Thymus (tissue), 11 donors: ENCODE measurements around the gene DCLK1. TPM values are rescaled to one million over a fixed set of nuclear protein-coding genes. Genes with fewer than 3 reads are reported as not detected.

Experiments used
- DNase-seq, 9 donors: peaks; one replicate each; pipeline ENCODE4 v3.0.0-alpha.2; 2013; ENCODE audit warnings: low spot score in 9 of 9, low read depth in 6 of 9, missing footprints in 1 of 9
- H3K27ac ChIP-seq, 2 donors: one replicate each; pipeline ENCODE4 v1.5.1; 2013; ENCODE audit warnings: control low read depth in 1 of 2, low read depth in 1 of 2, low read length in 1 of 2, mild to moderate bottlenecking in 1 of 2, moderate library complexity in 1 of 2
- H3K27me3 ChIP-seq, 2 donors: one replicate each; pipeline ENCODE4 v1.5.1; 2013; ENCODE audit warnings: low read length in 1 of 2; ENCODE audit not compliant: control insufficient read depth in 2 of 2, insufficient read depth in 1 of 2
- H3K36me3 ChIP-seq, 2 donors: one replicate each; pipeline ENCODE4 v1.5.1; 2013; ENCODE audit warnings: low read length in 1 of 2, mild to moderate bottlenecking in 1 of 2, moderate library complexity in 1 of 2; ENCODE audit not compliant: control insufficient read depth in 2 of 2, insufficient read depth in 2 of 2
- H3K4me1 ChIP-seq, 2 donors: one replicate each; pipeline ENCODE4 v1.5.1; 2013; ENCODE audit warnings: low read length in 2 of 2; ENCODE audit not compliant: control insufficient read depth in 2 of 2, insufficient read depth in 2 of 2
- H3K4me3 ChIP-seq, 2 donors: one replicate each; pipeline ENCODE4 v1.5.1; 2013; ENCODE audit warnings: low read length in 2 of 2, control low read depth in 1 of 2, mild to moderate bottlenecking in 1 of 2
- H3K9me3 ChIP-seq, 2 donors: one replicate each; pipeline ENCODE4 v1.5.1; 2013; ENCODE audit warnings: low read length in 1 of 2, mild to moderate bottlenecking in 1 of 2; ENCODE audit not compliant: control insufficient read depth in 2 of 2, insufficient read depth in 1 of 2
- WGBS: extraction: QIAGEN DNeasy Blood & Tissue Kit; methylation state at CpG from one replicate; pipeline ENCODE4 v1.1.7; 2013; 5-methylcytosine and 5-hydroxymethylcytosine counted together
- polyA plus RNA-seq: library from polyadenylated mRNA; stranded (reverse); fragments of 200-250 nt; gene quantifications from one replicate; pipeline ENCODE4 v1.2.3, GENCODE V29; 2013
- total RNA-seq: library from RNA; stranded (reverse); fragments of 120-200 nt; gene quantifications from one replicate; pipeline ENCODE4 v1.2.4, GENCODE V29; 2013
- donor health status: healthy.

The DCLK1 gene
- total and polyA plus RNA-seq, 2 donors: 2.5 to 2.9 TPM

DNA sequence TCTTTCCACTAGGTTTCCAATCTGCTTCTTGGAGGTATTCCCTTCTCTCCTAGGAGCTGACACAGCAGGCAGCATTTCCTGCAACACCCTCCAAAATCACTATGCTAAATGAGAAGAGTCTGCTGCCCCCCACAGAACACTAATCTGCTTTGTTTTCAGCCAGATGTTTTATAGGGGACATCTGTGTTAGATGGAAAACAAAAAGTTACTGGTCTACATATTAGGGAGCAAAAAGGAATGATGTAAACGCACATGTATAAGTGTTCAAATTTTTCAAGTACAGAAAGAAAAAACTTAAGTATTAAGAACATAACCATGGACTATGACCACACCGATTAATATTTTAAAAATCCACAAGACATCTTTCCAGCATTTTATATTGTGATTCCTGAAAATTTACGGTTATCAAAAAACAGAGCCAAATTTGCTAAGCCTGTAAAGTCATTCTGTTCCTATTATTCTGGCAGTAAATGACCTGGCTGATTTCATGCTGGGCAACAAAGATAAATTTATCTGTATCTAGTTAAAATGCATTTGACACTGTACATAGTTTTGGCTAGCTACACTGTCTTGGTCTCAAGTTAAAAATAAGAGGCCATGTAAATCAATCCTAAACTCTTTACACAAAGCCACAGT is 63.3 kb downstream of the DCLK1 start:
- Histone ChIP-seq H3K27ac (no peak overlapping the region), H3K4me1 (no peaks in the 10 kb centered on the region), H3K9me3 (no peaks in the 10 kb centered on the region), H3K36me3 (no peaks in the 10 kb centered on the region), H3K4me3 (no peak overlapping the region), H3K27me3 (no peaks in the 10 kb centered on the region)
- 72% methylated on average over 3 of the region's 3 CpGs for WGBS
- DNase-seq: no peak

DNA sequence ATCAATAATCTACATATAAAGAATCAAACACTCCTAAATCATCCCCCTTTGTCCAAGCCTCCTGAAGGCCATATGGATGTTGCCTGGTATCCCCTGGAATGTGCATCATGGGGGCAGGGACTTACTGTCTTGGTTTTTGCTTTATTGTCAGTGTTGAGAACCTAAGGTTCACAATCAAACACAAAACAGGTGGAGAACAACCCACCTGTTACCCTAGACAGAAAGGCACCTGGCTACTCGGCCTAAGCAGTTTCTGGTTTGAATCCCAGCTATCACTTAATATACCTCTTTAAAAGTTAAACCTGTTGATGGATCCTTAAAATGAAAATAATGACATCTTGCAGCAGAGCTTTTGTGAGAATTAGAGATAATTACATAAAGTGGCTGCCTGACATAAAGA is 68.9 kb downstream of the DCLK1 start:
- H3K27me3 ChIP-seq: no peaks in the 10 kb centered on the region
- no peaks in the 10 kb centered on the region for H3K9me3 ChIP-seq
- no peak for DNase-seq
- WGBS: 78% methylated on average over 1 of the region's 1 CpG
- H3K4me3 ChIP-seq: no peak overlapping the region
- no peak overlapping the region for H3K27ac ChIP-seq
- H3K4me1 ChIP-seq: no peaks in the 10 kb centered on the region
- no peaks in the 10 kb centered on the region for H3K36me3 ChIP-seq

- no peak for DNase-seq
- H3K9me3 ChIP-seq: no peaks in the 10 kb centered on the region
- WGBS: 64% methylated on average over 4 of the region's 4 CpGs
- H3K27me3 ChIP-seq: no peaks in the 10 kb centered on the region
- H3K27ac ChIP-seq: no peak overlapping the region
- H3K4me3 ChIP-seq: no peak overlapping the region
- H3K4me1 ChIP-seq: no peaks in the 10 kb centered on the region
- no peaks in the 10 kb centered on the region for H3K36me3 ChIP-seq
These were observed 69.6 kb downstream of the DCLK1 start for GRCh38 chr13:36061621-36062020.

GRCh38 chr13:36061054-36061453 is 70.1 kb downstream of the DCLK1 start:
- Histone ChIP-seq H3K27me3 (no peaks in the 10 kb centered on the region), H3K27ac (no peak overlapping the region), H3K9me3 (no peaks in the 10 kb centered on the region), H3K4me3 (no peak overlapping the region), H3K36me3 (no peaks in the 10 kb centered on the region), H3K4me1 (no peaks in the 10 kb centered on the region)
- 79% methylated on average over 4 of the region's 4 CpGs for WGBS
- DNase-seq: no peak

DNA sequence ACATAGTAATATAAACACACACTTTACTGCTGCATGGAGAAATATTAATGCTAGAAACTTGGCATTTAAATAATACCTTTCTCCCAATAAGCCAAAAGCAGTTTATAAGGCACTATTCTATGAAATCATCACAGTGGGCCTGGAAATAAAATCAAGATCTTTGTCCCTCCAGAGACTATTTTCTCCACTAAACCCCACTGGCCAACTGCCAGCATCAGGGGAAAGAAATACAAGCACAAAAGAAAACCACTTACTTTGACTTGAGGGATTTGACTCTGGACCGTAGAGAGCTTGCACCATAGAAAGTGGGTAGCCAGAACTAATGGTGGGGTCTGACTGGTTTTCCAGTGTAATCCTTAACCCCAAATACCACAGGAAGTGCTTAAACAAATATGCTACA is 71.9 kb downstream of the DCLK1 start:
- Histone ChIP-seq H3K4me3 (no peak overlapping the region), H3K9me3 (no peaks in the 10 kb centered on the region)
- WGBS: 84% methylated on average over 1 of the region's 1 CpG

GRCh38 chr13:36058116-36058515 is 73.1 kb downstream of the DCLK1 start:
- Histone ChIP-seq H3K4me3 (no peak overlapping the region), H3K9me3 (no peaks in the 10 kb centered on the region), H3K27me3 (no peaks in the 10 kb centered on the region), H3K27ac (no peak overlapping the region), H3K4me1 (no peaks in the 10 kb centered on the region), H3K36me3 (no peaks in the 10 kb centered on the region)
- WGBS: 85% methylated on average over 2 of the region's 2 CpGs
- DNase-seq: no peak

More for the DNA sequence above, 71.9 kb downstream of the DCLK1 start:
- no peak overlapping the region for H3K27ac ChIP-seq
- no peaks in the 10 kb centered on the region for H3K36me3 ChIP-seq
- H3K4me1 ChIP-seq: no peaks in the 10 kb centered on the region
- no peak for DNase-seq
- H3K27me3 ChIP-seq: no peaks in the 10 kb centered on the region

DNA sequence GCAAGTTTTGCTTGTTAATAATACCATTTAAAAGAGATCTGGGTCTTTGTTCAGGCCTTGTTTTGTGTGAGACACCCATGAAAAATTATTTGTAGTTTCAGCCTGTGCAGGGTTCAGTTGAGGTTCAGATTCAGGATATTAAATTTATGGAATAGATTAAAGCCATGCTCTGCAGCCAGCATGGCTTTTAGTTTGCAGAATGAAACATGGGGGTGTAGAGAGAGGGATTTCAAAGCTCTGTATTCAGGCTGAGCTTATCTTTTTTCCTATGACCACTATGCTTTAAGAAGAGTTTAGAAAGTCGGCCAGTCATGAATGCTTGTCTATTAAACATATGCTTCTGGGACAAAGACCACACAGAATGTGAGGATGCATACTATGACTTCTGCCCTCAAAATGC is 73.6 kb downstream of the DCLK1 start:
- Histone ChIP-seq H3K4me3 (no peak overlapping the region), H3K27me3 (no peaks in the 10 kb centered on the region), H3K36me3 (no peaks in the 10 kb centered on the region), H3K9me3 (no peaks in the 10 kb centered on the region), H3K4me1 (no peaks in the 10 kb centered on the region), H3K27ac (no peak overlapping the region)
- DNase-seq: no peak
- 91% methylated on average over 1 of the region's 1 CpG for WGBS

- H3K9me3 ChIP-seq: no peaks in the 10 kb centered on the region
- no peaks in the 10 kb centered on the region for H3K36me3 ChIP-seq
- H3K27ac ChIP-seq: no peak overlapping the region
- WGBS: 65% methylated on average over 3 of the region's 3 CpGs
- no peaks in the 10 kb centered on the region for H3K4me1 ChIP-seq
- no peaks in the 10 kb centered on the region for H3K27me3 ChIP-seq
- no peak for DNase-seq
- H3K4me3 ChIP-seq: no peak overlapping the region
These were observed 74.1 kb downstream of the DCLK1 start for GRCh38 chr13:36057041-36057440.

GRCh38 chr13:36055366-36055765 is 75.8 kb downstream of the DCLK1 start:
- no peak for DNase-seq
- Histone ChIP-seq H3K27ac (no peak overlapping the region), H3K4me1 (no peaks in the 10 kb centered on the region), H3K27me3 (no peaks in the 10 kb centered on the region), H3K4me3 (no peak overlapping the region), H3K36me3 (no peaks in the 10 kb centered on the region), H3K9me3 (no peaks in the 10 kb centered on the region)
- 95% methylated on average over 4 of the region's 4 CpGs for WGBS

GRCh38 chr13:36054041-36054440 is 77.1 kb downstream of the DCLK1 start:
- no peak overlapping the region for H3K27ac ChIP-seq
- H3K36me3 ChIP-seq: no peaks in the 10 kb centered on the region
- H3K4me3 ChIP-seq: no peak overlapping the region
- no peaks in the 10 kb centered on the region for H3K4me1 ChIP-seq
- no peaks in the 10 kb centered on the region for H3K27me3 ChIP-seq
- DNase-seq: no peak
- WGBS: 89% methylated on average over 2 of the region's 2 CpGs
- no peaks in the 10 kb centered on the region for H3K9me3 ChIP-seq
